GM19372 (cell line): ENCODE results near the gene MICA.
"Not testable (repeated sequence)": the region's sequence is repeated elsewhere in the genome, so short reads cannot be mapped to it uniquely, and the experiment has no call there.

Experiments used
- ATAC-seq: cut with Tn5 transposase; IDR thresholded peaks from one replicate; pipeline ENCODE4 v1.9.1; 2021; ENCODE audit warnings: mild to moderate bottlenecking, low read depth, moderate library complexity; ENCODE audit not compliant: unreplicated experiment

Gene MICA

GRCh38 chr6:31379850-31380249 lies 23.5 kb upstream of the MICA start:
- ATAC-seq: no peak

- no peak for ATAC-seq
Observed at GRCh38 chr6:31381666-31382065, 21.7 kb upstream of the MICA start.

GRCh38 chr6:31383149-31383548 lies 20.2 kb upstream of the MICA start:
- ATAC-seq: no peak

- no peak for ATAC-seq
Observed at GRCh38 chr6:31385041-31385440, 18.4 kb upstream of the MICA start.

- ATAC-seq: no peak
Observed at GRCh38 chr6:31386099-31386498, 17.3 kb upstream of the MICA start.

GRCh38 chr6:31386977-31387376 lies 16.4 kb upstream of the MICA start:
- no peak for ATAC-seq

GRCh38 chr6:31388916-31389801 lies 14.2 kb upstream of the MICA start:
- not testable (repeated sequence) for ATAC-seq

- ATAC-seq: not testable (repeated sequence)
Observed at GRCh38 chr6:31389802-31390132, 13.6 kb upstream of the MICA start.

GRCh38 chr6:31393932-31394331 lies 9.5 kb upstream of the MICA start:
- no peak for ATAC-seq

GRCh38 chr6:31394381-31394780 lies 9.0 kb upstream of the MICA start:
- ATAC-seq: no peak

- ATAC-seq: no peak
Observed at GRCh38 chr6:31395832-31396231, 7.6 kb upstream of the MICA start.

GRCh38 chr6:31396422-31397152 lies 6.8 kb upstream of the MICA start:
- no peak for ATAC-seq

- not testable (repeated sequence) for ATAC-seq
Observed at GRCh38 chr6:31397153-31397499, 6.3 kb upstream of the MICA start.

- ATAC-seq: no peak
Observed at GRCh38 chr6:31397901-31398525, 5.4 kb upstream of the MICA start.

GRCh38 chr6:31399589-31400466 lies 3.6 kb upstream of the MICA start:
- peak; percentile 40 for ATAC-seq

GRCh38 chr6:31400467-31401289 lies 2.7 kb upstream of the MICA start:
- peak; percentile 41 for ATAC-seq

GRCh38 chr6:31401403-31401802 lies 2.0 kb upstream of the MICA start:
- ATAC-seq: no peak

- no peak for ATAC-seq
Observed at GRCh38 chr6:31402324-31403282, 792 bp upstream of the MICA start.

- ATAC-seq: not testable (repeated sequence)
Observed at GRCh38 chr6:31404061-31404364, 618 bp downstream of the MICA start.
